Mesenchymal stem cell (in vitro differentiated cells and primary cell): Measurements from ENCODE around the gene BABAM1.
A peak's percentile ranks its signal among the peaks of the same experiment; 100 is the strongest.

Source experiments
- DNase-seq: peaks from one replicate; pipeline ENCODE4 v3.0.0-alpha.2; 2013
- H2AFZ ChIP-seq: one replicate; pipeline ENCODE4 v1.6.1; 2013; ENCODE audit warnings: low read depth, mild to moderate bottlenecking, control low read depth, inconsistent platforms, low read length, moderate library complexity
- H2AK5ac ChIP-seq: 2 replicates; pipeline ENCODE4 v1.6.1; 2013; ENCODE audit warnings: low read length, moderate library complexity, mild to moderate bottlenecking, inconsistent platforms; ENCODE audit not compliant: severe bottlenecking
- H2BK120ac ChIP-seq: one replicate; pipeline ENCODE4 v1.6.1; 2013; ENCODE audit warnings: low read depth, mild to moderate bottlenecking, inconsistent platforms, low read length, moderate library complexity
- H2BK12ac ChIP-seq, 2 experiments: one replicate each; pipeline ENCODE4 v1.6.1; 2013; ENCODE audit warnings: inconsistent platforms in 2 of 2, low read length in 2 of 2, mild to moderate bottlenecking in 2 of 2, moderate library complexity in 2 of 2, control low read depth in 1 of 2
- H2BK15ac ChIP-seq: one replicate; pipeline ENCODE4 v1.6.1; 2013; ENCODE audit warnings: mild to moderate bottlenecking, low read depth, inconsistent platforms; ENCODE audit not compliant: poor library complexity, severe bottlenecking
- H2BK5ac ChIP-seq: 2 replicates; pipeline ENCODE4 v1.6.1; 2013; ENCODE audit warnings: low read depth, mild to moderate bottlenecking, low read length, control low read depth, inconsistent platforms; ENCODE audit not compliant: poor library complexity, severe bottlenecking
- H3K14ac ChIP-seq, 2 experiments: one replicate each; pipeline ENCODE4 v1.6.1; 2013; ENCODE audit warnings: inconsistent platforms in 2 of 2, low read length in 2 of 2, control low read depth in 1 of 2, mild to moderate bottlenecking in 1 of 2, moderate library complexity in 1 of 2
- H3K18ac ChIP-seq, 2 experiments: one replicate each; pipeline ENCODE4 v1.6.1; 2013; ENCODE audit warnings: inconsistent platforms in 2 of 2, low read length in 2 of 2, control low read depth in 1 of 2, low read depth in 1 of 2, mild to moderate bottlenecking in 1 of 2
- H3K23ac ChIP-seq, 2 experiments: one replicate each; pipeline ENCODE4 v1.6.1; 2013; ENCODE audit warnings: inconsistent platforms in 2 of 2, low read length in 2 of 2, mild to moderate bottlenecking in 2 of 2, moderate library complexity in 2 of 2, control low read depth in 1 of 2
- H3K27ac ChIP-seq: 2 replicates; pipeline ENCODE4 v1.5.1; 2013; ENCODE audit warnings: mild to moderate bottlenecking, moderate library complexity, low read length, control low read depth, inconsistent platforms; ENCODE audit not compliant: poor library complexity, severe bottlenecking
- H3K27me3 ChIP-seq, 2 experiments: 2 replicates each; pipeline versions ENCODE4 v1.6.1 to v1.7.0; 2013; ENCODE audit warnings: low read length in 2 of 2, mild to moderate bottlenecking in 2 of 2, moderate library complexity in 2 of 2, control low read depth in 1 of 2, inconsistent platforms in 1 of 2; ENCODE audit not compliant: control insufficient read depth in 1 of 2, insufficient read depth in 1 of 2
- H3K36me3 ChIP-seq, 2 experiments: 2 replicates each; pipeline versions ENCODE4 v1.6.1 to v1.7.0; 2013; ENCODE audit warnings: low read length in 2 of 2, control low read depth in 1 of 2, inconsistent platforms in 1 of 2, low read depth in 1 of 2, mild to moderate bottlenecking in 1 of 2; ENCODE audit not compliant: insufficient read depth in 2 of 2, control insufficient read depth in 1 of 2
- H3K4ac ChIP-seq, 2 experiments: one replicate each; pipeline ENCODE4 v1.6.1; 2013; ENCODE audit warnings: inconsistent platforms in 2 of 2, low read length in 2 of 2, mild to moderate bottlenecking in 2 of 2, moderate library complexity in 2 of 2, control low read depth in 1 of 2, low read depth in 1 of 2
- H3K4me1 ChIP-seq: 2 replicates; pipeline ENCODE4 v1.6.1; 2013; ENCODE audit warnings: low read depth, low read length, control low read depth; ENCODE audit not compliant: control insufficient read depth, insufficient read depth
- H3K4me2 ChIP-seq: 2 replicates; pipeline ENCODE4 v1.6.1; 2013; ENCODE audit warnings: low read length, mild to moderate bottlenecking, inconsistent platforms; ENCODE audit not compliant: poor library complexity, severe bottlenecking
- H3K4me3 ChIP-seq, 2 experiments: 2 replicates each; pipeline versions ENCODE4 v1.5.1 to v1.7.0; 2013; ENCODE audit warnings: low read length in 2 of 2, mild to moderate bottlenecking in 2 of 2, control low read depth in 1 of 2, low read depth in 1 of 2; ENCODE audit not compliant: insufficient read depth in 1 of 2
- H3K79me1 ChIP-seq: replicated peaks from 2 replicates; pipeline ENCODE4 v1.6.1; 2013; ENCODE audit warnings: mild to moderate bottlenecking, control low read depth, low read length, inconsistent platforms; ENCODE audit not compliant: poor library complexity, severe bottlenecking
- H3K9ac ChIP-seq: 2 replicates; pipeline ENCODE4 v1.7.0; 2013; ENCODE audit warnings: mild to moderate bottlenecking, low read length, moderate library complexity
- H3K9me3 ChIP-seq: 2 replicates; pipeline ENCODE4 v1.7.0; 2013; ENCODE audit warnings: mild to moderate bottlenecking, low read length; ENCODE audit not compliant: control insufficient read depth
- H4K8ac ChIP-seq: one replicate; pipeline ENCODE4 v1.6.1; 2013; ENCODE audit warnings: inconsistent platforms, mild to moderate bottlenecking, low read length, moderate library complexity
- H4K91ac ChIP-seq: one replicate; pipeline ENCODE4 v1.6.1; 2013; ENCODE audit warnings: mild to moderate bottlenecking, low read length, inconsistent platforms
- WGBS: methylation state at CpG from one replicate; pipeline ENCODE4 v1.1.7; 2013; ENCODE audit warnings: mixed read lengths; 5-methylcytosine and 5-hydroxymethylcytosine counted together

BABAM1 gene

DNA sequence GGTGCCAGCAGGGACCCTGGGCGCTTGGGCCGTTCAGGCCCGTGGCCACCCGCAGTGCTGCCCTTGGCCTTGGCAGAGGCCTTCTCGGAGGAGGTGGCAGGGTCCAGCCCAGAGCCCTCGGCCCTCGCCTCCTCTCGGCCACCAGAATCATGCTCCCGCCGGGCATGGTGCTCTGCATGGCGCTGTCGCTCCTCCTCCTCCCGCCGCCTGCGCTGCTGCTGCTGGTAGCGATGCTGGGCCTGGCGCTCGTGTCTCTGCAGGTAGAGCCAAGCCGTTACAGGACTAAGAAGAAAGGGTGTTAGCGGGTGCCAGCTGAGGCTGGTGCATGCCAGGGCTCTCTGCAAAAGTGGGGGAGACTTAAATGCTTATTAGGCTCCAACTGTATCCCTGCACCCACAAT is 57.9 kb downstream of the BABAM1 start:
- Histone ChIP-seq H2BK120ac (no peak overlapping the region), H3K4me3 (no peak overlapping the region), H3K14ac (no peak overlapping the region), H3K4me1 (peaks cover 40% of the 10 kb centered on the region), H3K36me3 (peaks cover 31 to 62% of the 10 kb centered on the region in 2 experiments), H2AK5ac (no peak overlapping the region), H2BK5ac (no peak overlapping the region), H3K18ac (no peak overlapping the region), H4K8ac (no peak overlapping the region), H3K79me1 (peaks cover 17% of the 10 kb centered on the region), H3K4ac (no peak overlapping the region), H3K23ac (no peak overlapping the region), H2BK12ac (no peak overlapping the region), H3K27ac (no peak overlapping the region), H3K9ac (no peak overlapping the region), H3K9me3 (no peaks in the 10 kb centered on the region), H3K4me2 (no peak overlapping the region), H3K27me3 (no peaks in the 10 kb centered on the region), H2BK15ac (no peak overlapping the region), H4K91ac (no peak overlapping the region), H2AFZ (no peak overlapping the region)
- WGBS: 96% methylated on average over 20 of the region's 20 CpGs
- DNase-seq: no peak

DNA sequence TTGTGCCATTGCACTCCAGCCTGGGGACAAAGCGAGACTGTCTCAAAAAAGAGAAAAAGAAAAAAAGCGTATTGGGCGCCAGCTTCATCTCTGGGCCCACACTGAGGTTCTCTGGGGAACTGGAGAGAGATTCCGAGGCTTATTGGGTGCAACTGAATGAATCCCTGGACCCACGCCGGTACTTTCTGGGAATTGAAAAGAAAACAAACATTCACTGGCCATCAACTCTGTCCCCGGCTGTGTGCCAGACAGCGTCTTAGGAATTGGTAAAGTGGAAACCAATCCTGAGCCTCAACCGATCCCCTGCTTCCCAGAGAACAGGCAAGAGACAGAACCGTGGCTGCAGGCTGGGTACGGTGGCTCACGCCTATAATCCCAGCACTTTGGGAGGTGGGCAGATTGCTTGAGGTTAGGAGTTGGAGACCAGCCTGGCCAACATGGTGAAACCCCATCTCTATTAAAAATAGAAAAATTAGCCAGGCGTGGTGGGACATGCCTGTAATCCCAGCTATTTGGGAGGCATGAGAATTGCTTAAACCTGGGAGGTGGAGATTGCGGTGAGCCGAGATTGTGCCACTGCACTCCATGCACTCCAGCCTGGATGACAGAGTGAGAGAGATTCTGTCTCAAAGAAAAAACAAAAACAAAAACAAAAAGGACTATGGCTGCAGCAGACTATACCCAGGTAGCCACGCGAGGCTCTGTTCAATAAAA is 58.8 kb downstream of the BABAM1 start:
- Histone ChIP-seq H2AK5ac (no peak overlapping the region), H2BK15ac (no peak overlapping the region), H2BK5ac (no peak overlapping the region)

DNA sequence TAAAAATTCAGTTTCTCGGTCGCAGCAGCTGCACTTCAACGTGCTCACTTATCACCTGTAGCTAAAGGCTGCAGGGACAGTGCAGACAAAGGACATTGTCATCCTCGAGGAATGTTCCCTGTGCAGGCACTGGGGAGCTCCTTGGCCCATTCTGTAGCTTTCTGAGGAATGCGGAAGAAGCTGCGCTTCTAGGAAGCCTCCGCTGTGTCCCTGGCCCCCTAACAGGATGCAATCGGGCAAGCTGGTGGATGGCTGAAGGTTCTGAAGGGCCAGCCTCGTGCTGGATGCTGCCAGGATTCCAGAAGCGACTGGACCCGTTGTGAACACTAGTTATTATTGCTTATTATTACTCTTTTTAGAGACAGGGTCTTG is 59.3 kb downstream of the BABAM1 start:
- Histone ChIP-seq H3K4me3 (no peak overlapping the region), H3K14ac (no peak overlapping the region), H3K27me3 (no peaks in the 10 kb centered on the region), H2AK5ac (no peak overlapping the region), H3K23ac (no peak overlapping the region), H2BK5ac (no peak overlapping the region), H3K9me3 (no peaks in the 10 kb centered on the region), H2BK15ac (no peak overlapping the region), H4K91ac (no peak overlapping the region), H3K18ac (no peak overlapping the region), H3K27ac (peak overlapping the region; percentile 50), H2BK120ac (no peak overlapping the region), H2BK12ac (no peak overlapping the region), H3K79me1 (peaks cover 11% of the 10 kb centered on the region), H4K8ac (no peak overlapping the region), H3K4me2 (peak overlapping the region; percentile 23), H3K9ac (no peak overlapping the region), H3K4ac (no peak overlapping the region), H3K4me1 (peaks cover 41% of the 10 kb centered on the region), H3K36me3 (peaks cover 27 to 59% of the 10 kb centered on the region in 2 experiments), H2AFZ (no peak overlapping the region)
- WGBS: 92% methylated on average over 11 of the region's 11 CpGs
- no peak for DNase-seq

More for the DNA sequence above, 58.8 kb downstream of the BABAM1 start:
- Histone ChIP-seq H3K27ac (peak overlapping the region; percentile 50), H3K4me2 (peak overlapping the region; percentile 23), H3K27me3 (no peaks in the 10 kb centered on the region), H3K4ac (no peak overlapping the region), H3K4me3 (no peak overlapping the region), H4K8ac (no peak overlapping the region), H3K14ac (no peak overlapping the region), H3K4me1 (peaks cover 42% of the 10 kb centered on the region), H2BK120ac (no peak overlapping the region), H3K18ac (no peak overlapping the region), H2AFZ (no peak overlapping the region), H3K9me3 (no peaks in the 10 kb centered on the region), H3K23ac (no peak overlapping the region), H2BK12ac (no peak overlapping the region), H3K9ac (no peak overlapping the region), H3K79me1 (peaks cover 13% of the 10 kb centered on the region), H4K91ac (no peak overlapping the region), H3K36me3 (peaks cover 30 to 62% of the 10 kb centered on the region in 2 experiments)
- DNase-seq: no peak
- WGBS: 95% methylated on average over 14 of the region's 17 CpGs

DNA sequence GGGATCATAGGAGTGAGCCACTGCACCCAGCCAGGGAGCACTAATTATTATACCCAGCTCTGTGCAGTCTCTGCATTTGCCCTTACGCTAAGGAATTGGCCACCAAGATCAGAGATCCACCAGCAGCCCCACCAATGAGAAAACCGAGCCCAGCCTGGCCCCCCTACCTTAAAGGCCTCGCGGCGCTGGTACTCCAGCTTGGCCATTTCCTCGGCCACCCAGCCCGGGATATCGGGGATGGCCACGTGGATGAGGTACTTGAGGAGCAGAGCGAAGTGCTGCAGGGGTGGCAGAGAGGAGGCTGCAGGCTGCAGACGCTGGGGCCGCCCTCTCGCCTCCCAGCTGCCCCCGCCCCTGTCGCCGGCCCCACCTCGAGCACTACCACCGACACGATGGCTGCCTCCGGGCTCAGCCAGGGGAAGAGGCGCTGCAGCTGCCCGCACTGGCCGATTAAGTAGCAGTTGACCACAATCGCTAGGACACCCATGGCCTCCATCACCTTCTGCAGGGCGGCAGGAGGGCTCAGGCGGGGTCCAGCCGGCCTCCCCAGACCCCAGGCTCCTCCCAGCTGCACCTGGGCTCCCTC is 59.9 kb downstream of the BABAM1 start:
- H2BK120ac ChIP-seq: no peak overlapping the region
- no peak overlapping the region for H2BK5ac ChIP-seq
- H3K23ac ChIP-seq: no peak overlapping the region
- H3K9ac ChIP-seq: no peak overlapping the region
- WGBS: 84% methylated on average over 27 of the region's 27 CpGs
- H3K4me2 ChIP-seq: no peak overlapping the region
- H3K27ac ChIP-seq: peak overlapping the region; percentile 20
- H4K91ac ChIP-seq: no peak overlapping the region
- H3K9me3 ChIP-seq: no peaks in the 10 kb centered on the region
- H4K8ac ChIP-seq: no peak overlapping the region
- H2AFZ ChIP-seq: no peak overlapping the region
- DNase-seq: no peak
- no peak overlapping the region for H2AK5ac ChIP-seq
- H3K27me3 ChIP-seq: no peaks in the 10 kb centered on the region
- H3K4me1 ChIP-seq: peaks cover 38% of the 10 kb centered on the region
- H3K14ac ChIP-seq: no peak overlapping the region
- H3K4ac ChIP-seq: no peak overlapping the region
- no peak overlapping the region for H2BK12ac ChIP-seq
- no peak overlapping the region for H2BK15ac ChIP-seq
- H3K36me3 ChIP-seq: peaks cover 21 to 53% of the 10 kb centered on the region in 2 experiments
- H3K18ac ChIP-seq: no peak overlapping the region
- no peak overlapping the region for H3K4me3 ChIP-seq
- H3K79me1 ChIP-seq: peaks cover 7% of the 10 kb centered on the region
